Keratinocyte (primary cell): ENCODE results near the gene MKS1. TPM values are rescaled to one million over a fixed set of nuclear protein-coding genes. Genes with fewer than 3 reads are reported as not detected.

Experiments
- DNase-seq: peaks from one replicate; pipeline ENCODE4 v3.0.0-alpha.2; 2011; ENCODE audit warnings: low read depth, missing footprints, low spot score
- FAIRE-seq: peaks from 2 replicates; lab custom pipeline; 2011; peaks lifted over from hg19 to GRCh38; lab: Jason Lieb, UNC
- H2AFZ ChIP-seq: 2 replicates; pipeline ENCODE4 v1.6.0; 2012; ENCODE audit warnings: low read length, control low read depth, inconsistent platforms; ENCODE audit not compliant: control insufficient read depth
- H3K27ac ChIP-seq: 2 replicates; pipeline ENCODE4 v1.5.1; 2011; ENCODE audit warnings: low read length; ENCODE audit not compliant: control insufficient read depth, insufficient read depth
- H3K27me3 ChIP-seq: 3 replicates; pipeline ENCODE4 v1.6.0; 2011; ENCODE audit warnings: low read length; ENCODE audit not compliant: control insufficient read depth, insufficient read depth; ENCODE audit errors: extremely low read depth
- H3K36me3 ChIP-seq, 2 experiments: 2 replicates in 1 of 2; 3 replicates in 1 of 2; pipeline ENCODE4 v1.5.1; 2011; ENCODE audit warnings: low read length in 2 of 2, mild to moderate bottlenecking in 1 of 2; ENCODE audit not compliant: control insufficient read depth in 2 of 2, insufficient read depth in 2 of 2; ENCODE audit errors: extremely low read depth in 1 of 2
- H3K4me1 ChIP-seq: 3 replicates; pipeline ENCODE4 v1.5.1; 2011; ENCODE audit warnings: low read length; ENCODE audit not compliant: control insufficient read depth, insufficient read depth; ENCODE audit errors: extremely low read depth
- H3K4me2 ChIP-seq: 3 replicates; pipeline ENCODE4 v1.6.0; 2011; ENCODE audit warnings: low read depth, low read length; ENCODE audit not compliant: control insufficient read depth, insufficient read depth; ENCODE audit errors: extremely low read depth
- H3K4me3 ChIP-seq, 3 experiments: fragments of 200-600 bp in 1 of 3; sonication (generic) in 1 of 3; 2 replicates in 2 of 3; 3 replicates in 1 of 3; pipeline ENCODE4 v1.5.1; 2011 to 2016; ENCODE audit warnings: low read length in 3 of 3, mild to moderate bottlenecking in 3 of 3, control low read depth in 2 of 3, inconsistent platforms in 1 of 3, low read depth in 1 of 3, mixed read lengths in 1 of 3, mixed run types in 1 of 3, moderate library complexity in 1 of 3; ENCODE audit not compliant: control insufficient read depth in 2 of 3, insufficient read depth in 2 of 3; ENCODE audit errors: extremely low read depth in 1 of 3
- H3K79me2 ChIP-seq: 2 replicates; pipeline ENCODE4 v1.6.0; 2012; ENCODE audit warnings: low read length; ENCODE audit not compliant: control insufficient read depth, insufficient read depth
- H3K9ac ChIP-seq: 3 replicates; pipeline ENCODE4 v1.6.0; 2011; ENCODE audit warnings: low read length; ENCODE audit not compliant: control insufficient read depth, insufficient read depth; ENCODE audit errors: extremely low read depth
- H3K9me1 ChIP-seq: 3 replicates; pipeline ENCODE4 v1.6.0; 2011; ENCODE audit warnings: low read length; ENCODE audit not compliant: control insufficient read depth, insufficient read depth; ENCODE audit errors: extremely low read depth
- H3K9me3 ChIP-seq: 2 replicates; pipeline ENCODE4 v1.5.1; 2012; ENCODE audit warnings: low read depth, low read length; ENCODE audit not compliant: control insufficient read depth
- H4K20me1 ChIP-seq: 3 replicates; pipeline ENCODE4 v1.6.0; 2011; ENCODE audit warnings: low read length; ENCODE audit not compliant: control insufficient read depth, insufficient read depth; ENCODE audit errors: extremely low read depth
- CTCF ChIP-seq, 3 experiments: IDR thresholded peaks in 1 of 3; conservative IDR thresholded peaks in 1 of 3; optimal IDR thresholded peaks in 1 of 3; 2 replicates in 2 of 3; 3 replicates in 1 of 3; pipeline versions ENCODE3 to v1.5.1; 2011; ENCODE audit warnings: low read length in 3 of 3, mild to moderate bottlenecking in 3 of 3, moderate library complexity in 2 of 3, control low read depth in 1 of 3, inconsistent platforms in 1 of 3; ENCODE audit not compliant: insufficient read depth in 2 of 3; ENCODE audit errors: extremely low read depth in 1 of 3
- EZH2 ChIP-seq: IDR thresholded peaks from one replicate; pipeline ENCODE4 v1.6.1; 2012; ENCODE audit warnings: inconsistent platforms, mild to moderate bottlenecking, low read length, moderate library complexity
- dilution Hi-C: fragments of 300-500 bp; cut with MboI; formaldehyde crosslinking; loops from one replicate; pipeline ENCODE4 v1.7.0; 2020; ENCODE audit warnings: low sequenced_read_pairs; ENCODE audit not compliant: extremely low pct_ligation_motif_present
- polyA plus RNA-seq, 5 experiments: library from polyadenylated mRNA; depleted of rRNA in 3 of 5; stranded (reverse) in 3 of 5; stranded (forward) in 1 of 5; unstranded in 1 of 5; fragments of >200 nt; gene quantifications; 1 replicate in 1 of 5; 2 replicates in 3 of 5; 3 replicates in 1 of 5; pipeline versions ENCODE4 v1.2.1 to v1.2.3, GENCODE V29; 2011 to 2012; ENCODE audit warnings: missing spikeins in 2 of 5, low read depth in 1 of 5, low replicate concordance in 1 of 5

Gene MKS1
- polyA plus RNA-seq, 1 donor (not counting 4 experiments of a cell fraction or from before 2014, with no cell fraction given): 12.2 TPM

GRCh38 chr17:58233543-58233942, 14.5 kb upstream of the MKS1 start:
- FAIRE-seq (no peak), DNase-seq (no peak)
- Histone ChIP-seq H3K4me1 (no peaks in the 10 kb centered on the region), H3K4me3 (no peak overlapping the region), H4K20me1 (no peaks in the 10 kb centered on the region), H3K27ac (no peak overlapping the region), H3K9ac (no peak overlapping the region), H3K4me2 (no peak overlapping the region), H3K27me3 (peaks cover 1% of the 10 kb centered on the region), H3K9me3 (no peaks in the 10 kb centered on the region), H3K36me3 (no peaks in the 10 kb centered on the region), H2AFZ (no peak overlapping the region), H3K79me2 (no peaks in the 10 kb centered on the region), H3K9me1 (no peaks in the 10 kb centered on the region)
- TF ChIP-seq CTCF (optimal IDR thresholded peaks at IDR 0.05 in 1 of 3, IDR thresholded peaks at IDR 0.05 in 1 of 3, conservative IDR thresholded peaks at IDR 0.05 in 1 of 3; ENCODE audit: extremely low read depth in 1 of 3, insufficient read depth in 2 of 3, low read length in 3 of 3): no peak
- TF ChIP-seq EZH2: no peak
- dilution Hi-C loops: no loop called here

DNA sequence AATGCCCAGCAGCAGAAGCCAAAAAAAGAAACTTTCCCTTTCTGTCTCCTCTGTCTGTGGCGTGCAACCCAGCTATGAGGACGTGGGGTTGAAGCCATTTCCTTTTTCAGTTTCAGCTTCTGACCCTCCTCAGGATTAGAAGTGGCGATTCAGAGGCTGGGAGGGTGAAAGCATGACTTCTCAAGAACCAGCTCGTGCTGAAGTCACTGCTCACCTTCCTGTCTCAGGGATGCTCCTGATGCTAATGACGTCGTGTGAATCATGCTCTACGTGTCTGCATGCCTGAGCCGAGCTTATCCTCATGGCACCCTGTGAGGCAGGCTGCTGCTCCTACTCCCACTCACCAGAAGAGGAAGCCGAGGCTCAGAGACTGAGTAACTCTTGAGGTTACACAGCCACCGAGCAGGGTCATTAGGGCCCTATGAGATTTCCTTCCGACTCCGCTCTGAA, 13.7 kb upstream of the MKS1 start:
- Histone ChIP-seq H3K4me1 (no peaks in the 10 kb centered on the region), H2AFZ (no peak overlapping the region), H4K20me1 (no peaks in the 10 kb centered on the region), H3K9me3 (no peaks in the 10 kb centered on the region), H3K4me2 (no peak overlapping the region), H3K36me3 (no peaks in the 10 kb centered on the region), H3K4me3 (no peak overlapping the region), H3K9ac (no peak overlapping the region), H3K79me2 (no peaks in the 10 kb centered on the region), H3K27ac (no peak overlapping the region), H3K27me3 (no peaks in the 10 kb centered on the region), H3K9me1 (no peaks in the 10 kb centered on the region)
- DNase-seq (peak; percentile 11), FAIRE-seq (no peak)
- TF ChIP-seq CTCF (optimal IDR thresholded peaks at IDR 0.05 in 1 of 3, IDR thresholded peaks at IDR 0.05 in 1 of 3, conservative IDR thresholded peaks at IDR 0.05 in 1 of 3; ENCODE audit: extremely low read depth in 1 of 3, insufficient read depth in 2 of 3, low read length in 3 of 3): no peak
- TF ChIP-seq EZH2: no peak
- dilution Hi-C loops: no loop called here
